HG02885 (cell line): ENCODE data around the gene TRPC4.

Source experiments
- ATAC-seq: cut with Tn5 transposase; IDR thresholded peaks from one replicate; pipeline ENCODE4 v1.9.1; 2021; ENCODE audit warnings: mild to moderate bottlenecking; ENCODE audit not compliant: unreplicated experiment, poor library complexity

Gene TRPC4

GRCh38 chr13:37736045-37736444 is 133.5 kb downstream of the TRPC4 start:
- ATAC-seq, result no peak

GRCh38 chr13:37735293-37735692 is 134.3 kb downstream of the TRPC4 start:
- no peak for ATAC-seq

- ATAC-seq, result no peak
These were observed 139.7 kb downstream of the TRPC4 start for GRCh38 chr13:37729876-37730275.

- ATAC-seq, result no peak
These were observed 153.0 kb downstream of the TRPC4 start for GRCh38 chr13:37716420-37717195.

- no peak for ATAC-seq
These were observed 154.0 kb downstream of the TRPC4 start for GRCh38 chr13:37715606-37716015.

GRCh38 chr13:37709318-37709717 is 160.3 kb downstream of the TRPC4 start:
- no peak for ATAC-seq

GRCh38 chr13:37707739-37708500 is 161.7 kb downstream of the TRPC4 start:
- ATAC-seq, result no peak

- ATAC-seq, result no peak
These were observed 163.5 kb downstream of the TRPC4 start for GRCh38 chr13:37706041-37706440.

GRCh38 chr13:37701972-37702371 is 167.6 kb downstream of the TRPC4 start:
- ATAC-seq, result no peak

GRCh38 chr13:37701306-37701705 is 168.3 kb downstream of the TRPC4 start:
- no peak for ATAC-seq

GRCh38 chr13:37700887-37701286 is 168.7 kb downstream of the TRPC4 start:
- no peak for ATAC-seq

- no peak for ATAC-seq
These were observed 174.4 kb downstream of the TRPC4 start for GRCh38 chr13:37695200-37695599.

- ATAC-seq, result no peak
These were observed 179.2 kb downstream of the TRPC4 start for GRCh38 chr13:37690361-37690760.

- no peak for ATAC-seq
These were observed 183.1 kb downstream of the TRPC4 start for GRCh38 chr13:37686501-37686900.

GRCh38 chr13:37685206-37685605 is 184.4 kb downstream of the TRPC4 start:
- ATAC-seq, result no peak

GRCh38 chr13:37682496-37682895 is 187.1 kb downstream of the TRPC4 start:
- no peak for ATAC-seq

GRCh38 chr13:37681281-37682032 is 188.1 kb downstream of the TRPC4 start:
- ATAC-seq, result no peak

- no peak for ATAC-seq
These were observed 189.4 kb downstream of the TRPC4 start for GRCh38 chr13:37680137-37680536.

GRCh38 chr13:37679043-37679442 is 190.5 kb downstream of the TRPC4 start:
- ATAC-seq, result no peak

- no peak for ATAC-seq
These were observed 199.7 kb downstream of the TRPC4 start for GRCh38 chr13:37669845-37670244.

- no peak for ATAC-seq
These were observed 201.9 kb downstream of the TRPC4 start for GRCh38 chr13:37667702-37668101.
